IMR-90 (cell line): Measurements from ENCODE around the gene KCNH5. TPM values are rescaled to one million over a fixed set of nuclear protein-coding genes. Genes with fewer than 3 reads are reported as not detected.

Experiments used
- ATAC-seq: fragments of 200-7000 bp; cut with Tn5 transposase; 2 replicates; pipeline ENCODE4 v1.9.1; 2020; ENCODE audit warnings: low read depth, mild to moderate bottlenecking, moderate library complexity
- BruUV-seq: library from RNA; stranded (reverse); fragments of 400-500 nt; replicated peaks from 2 replicates; lab custom pipeline; 2021; lab: Mats Ljungman, UMichigan
- CTCF ChIA-PET: fragments of 300-600 bp; formaldehyde crosslinking; extraction: SDS; loops from one replicate; lab custom pipeline; 2021; ENCODE audit warnings: antibody characterized with exemption; lab: Yijun Ruan, JAX
- POLR2A ChIA-PET: fragments of 300-600 bp; sonication (Branson Sonifier 250); formaldehyde crosslinking; loops from one replicate; lab custom pipeline; 2022; ENCODE audit warnings: antibody characterized with exemption; ENCODE audit not compliant: unreplicated experiment; lab: Charles Lee
- DNase-seq: peaks from one replicate; pipeline ENCODE4 v3.0.0; 2013
- H2AFZ ChIP-seq: replicated peaks from 2 replicates; pipeline ENCODE3; 2013; ENCODE audit warnings: low read length, mild to moderate bottlenecking; ENCODE audit not compliant: poor library complexity
- H2AK5ac ChIP-seq: 2 replicates; pipeline ENCODE4 v1.6.1; 2013; ENCODE audit warnings: low read depth, low read length, inconsistent platforms
- H2AK9ac ChIP-seq: replicated peaks from 2 replicates; pipeline ENCODE3; 2013; ENCODE audit warnings: mild to moderate bottlenecking, low read depth, low read length, moderate library complexity; ENCODE audit not compliant: poor library complexity
- H2BK120ac ChIP-seq: 2 replicates; pipeline ENCODE4 v1.6.1; 2013; ENCODE audit warnings: low read depth, low read length, inconsistent platforms
- H2BK15ac ChIP-seq: 3 replicates; pipeline ENCODE4 v1.6.1; 2013; ENCODE audit warnings: low read depth, low read length, inconsistent platforms
- H2BK20ac ChIP-seq: 2 replicates; pipeline ENCODE4 v1.6.1; 2013; ENCODE audit warnings: low read depth, mild to moderate bottlenecking, inconsistent platforms, low read length, moderate library complexity
- H2BK5ac ChIP-seq: 2 replicates; pipeline ENCODE4 v1.6.1; 2013; ENCODE audit warnings: mild to moderate bottlenecking, low read depth, low read length, inconsistent platforms; ENCODE audit not compliant: poor library complexity, severe bottlenecking
- H3K14ac ChIP-seq: replicated peaks from 2 replicates; pipeline ENCODE4 v1.6.1; 2013; ENCODE audit warnings: low read depth, low read length, inconsistent platforms
- H3K18ac ChIP-seq: 2 replicates; pipeline ENCODE4 v1.6.1; 2013; ENCODE audit warnings: low read depth, low read length, control low read depth
- H3K23ac ChIP-seq: 2 replicates; pipeline ENCODE4 v1.6.1; 2013; ENCODE audit warnings: low read depth, low read length, inconsistent platforms
- H3K27ac ChIP-seq: 2 replicates; pipeline ENCODE4 v1.5.1; 2013; ENCODE audit warnings: mild to moderate bottlenecking, control low read depth, low read length; ENCODE audit not compliant: insufficient read depth
- H3K27me3 ChIP-seq: 2 replicates; pipeline ENCODE4 v1.6.1; 2013; ENCODE audit warnings: low read length; ENCODE audit not compliant: control insufficient read depth, insufficient read depth
- H3K36me3 ChIP-seq: 2 replicates; pipeline ENCODE4 v1.6.1; 2013; ENCODE audit warnings: low read length, mixed read lengths; ENCODE audit not compliant: control insufficient read depth, insufficient read depth
- H3K4ac ChIP-seq: 2 replicates; pipeline ENCODE4 v1.6.1; 2013; ENCODE audit warnings: low read depth, low read length, inconsistent platforms
- H3K4me1 ChIP-seq: 2 replicates; pipeline ENCODE4 v1.6.1; 2013; ENCODE audit warnings: low read length, mixed read lengths; ENCODE audit not compliant: control insufficient read depth, insufficient read depth
- H3K4me2 ChIP-seq: 2 replicates; pipeline ENCODE4 v1.6.1; 2013; ENCODE audit warnings: low read depth, mild to moderate bottlenecking, control low read depth, low read length, moderate library complexity
- H3K4me3 ChIP-seq: 2 replicates; pipeline ENCODE4 v1.5.1; 2013; ENCODE audit warnings: low read depth, mild to moderate bottlenecking, control low read depth, low read length, moderate library complexity; ENCODE audit not compliant: insufficient read depth
- H3K56ac ChIP-seq: 2 replicates; pipeline ENCODE4 v1.6.1; 2013; ENCODE audit warnings: low read length, inconsistent platforms; ENCODE audit not compliant: insufficient read depth; ENCODE audit errors: extremely low read depth
- H3K79me1 ChIP-seq, 2 experiments: 2 replicates each; pipeline ENCODE4 v1.6.1; 2013; ENCODE audit warnings: low read length in 2 of 2, inconsistent platforms in 1 of 2, low read depth in 1 of 2
- H3K9ac ChIP-seq: 2 replicates; pipeline ENCODE4 v1.6.1; 2013; ENCODE audit warnings: low read depth, low read length, control low read depth
- H3K9me1 ChIP-seq: 2 replicates; pipeline ENCODE4 v1.6.1; 2013; ENCODE audit warnings: low read length, inconsistent platforms; ENCODE audit not compliant: insufficient read depth
- H3K9me3 ChIP-seq: 2 replicates; pipeline ENCODE4 v1.6.1; 2013; ENCODE audit warnings: low read length; ENCODE audit not compliant: control insufficient read depth, insufficient read depth
- H4K20me1 ChIP-seq: 2 replicates; pipeline ENCODE4 v1.6.1; 2013; ENCODE audit warnings: low read length, inconsistent platforms; ENCODE audit not compliant: insufficient read depth
- H4K5ac ChIP-seq: 2 replicates; pipeline ENCODE4 v1.6.1; 2013; ENCODE audit warnings: mild to moderate bottlenecking, low read depth, low read length, control low read depth
- H4K8ac ChIP-seq, 2 experiments: 2 replicates each; pipeline ENCODE4 v1.6.1; 2013; ENCODE audit warnings: low read depth in 2 of 2, low read length in 2 of 2, control low read depth in 1 of 2, inconsistent platforms in 1 of 2
- H4K91ac ChIP-seq: 2 replicates; pipeline ENCODE4 v1.6.1; 2013; ENCODE audit warnings: low read depth, low read length, inconsistent platforms; ENCODE audit not compliant: insufficient read depth
- FOS ChIP-seq: fragments of 150-350 bp; IDR thresholded peaks from 2 replicates; pipeline ENCODE4 v1.6.1; 2016; ENCODE audit warnings: low read depth, low read length
- MAZ ChIP-seq: IDR thresholded peaks from 2 replicates; pipeline ENCODE4 v1.6.1; 2012; ENCODE audit warnings: low read depth, mild to moderate bottlenecking, low read length, improper control_type of control experiment, moderate library complexity, borderline replicate concordance
- MXI1 ChIP-seq: IDR thresholded peaks from 2 replicates; pipeline ENCODE4 v1.6.1; 2012; ENCODE audit warnings: low read depth, mild to moderate bottlenecking, low read length, moderate library complexity, borderline replicate concordance
- NFE2L2 ChIP-seq: fragments of 150-350 bp; IDR thresholded peaks from 2 replicates; pipeline ENCODE4 v1.6.1; 2016; ENCODE audit warnings: low read depth, mild to moderate bottlenecking, low read length
- RCOR1 ChIP-seq: IDR thresholded peaks from 2 replicates; pipeline ENCODE4 v1.6.1; 2012; ENCODE audit warnings: mild to moderate bottlenecking, low read length, improper control_type of control experiment; ENCODE audit not compliant: insufficient replicate concordance
- WGBS, 2 experiments: methylation state at CpG; one replicate each; pipeline versions ENCODE4 v1.1.5 to v1.1.7; 2013; ENCODE audit warnings: missing lambda C conversion rate in 2 of 2; ENCODE audit not compliant: insufficient read length in 1 of 2; ENCODE audit errors: extremely low coverage in 2 of 2; 5-methylcytosine and 5-hydroxymethylcytosine counted together
- dilution Hi-C: fragments of 300-500 bp; cut with HindIII; formaldehyde crosslinking; loops from one replicate; pipeline ENCODE4 v1.14.3; 2018; ENCODE audit warnings: low sequenced_read_pairs; ENCODE audit not compliant: unreplicated experiment
- in situ Hi-C: fragments of 300-500 bp; cut with MboI; formaldehyde crosslinking; loops from 3 replicates; pipeline ENCODE4 v1.14.3; 2019; ENCODE audit warnings: low sequenced_read_pairs, inconsistent platforms, mixed read lengths
- intact Hi-C: fragments of 100-400 bp; cut with micrococcal nuclease; formaldehyde crosslinking; loops from 2 replicates; pipeline ENCODE4 v1.10.0; 2022
- polyA plus RNA-seq, 3 experiments: library from polyadenylated mRNA; depleted of rRNA; stranded (reverse); fragments of >200 nt; gene quantifications; 2 replicates each; pipeline ENCODE4 v1.2.3, GENCODE V29; 2012; ENCODE audit warnings: low replicate concordance in 1 of 3
- total RNA-seq: library from RNA; depleted of rRNA; stranded (reverse); fragments of >200 nt; gene quantifications from 2 replicates; pipeline ENCODE4 v1.2.3, GENCODE V29; 2012

The KCNH5 gene
- total and polyA plus RNA-seq, 2 of the 4 experiments (the other 2 are of a cell fraction): under 0.01 to 0.03 TPM

GRCh38 chr14:62657376-62657775 lies 387.9 kb downstream of the KCNH5 start:
- no TSS peak for BruUV-seq
- H2BK5ac ChIP-seq: no peak overlapping the region
- H3K9me1 ChIP-seq: no peaks in the 10 kb centered on the region
- no peak overlapping the region for H4K91ac ChIP-seq
- no peak overlapping the region for H3K23ac ChIP-seq
- no peak overlapping the region for H2BK15ac ChIP-seq
- WGBS, 2 experiments: no CpG with 5 or more reads among the region's 2 CpGs
- no peaks in the 10 kb centered on the region for H3K36me3 ChIP-seq
- H3K56ac ChIP-seq: no peak overlapping the region
- H3K9ac ChIP-seq: no peak overlapping the region
- TF ChIP-seq MXI1 (no peak), RCOR1 (no peak), MAZ (no peak), FOS (no peak), NFE2L2 (no peak)
- no peaks in the 10 kb centered on the region for H4K20me1 ChIP-seq
- no peak overlapping the region for H2AK9ac ChIP-seq
- ChIA-PET CTCF (no interaction called here), POLR2A (no interaction called here)
- dilution Hi-C loops: no loop called here
- no peak overlapping the region for H4K8ac ChIP-seq
- no peak overlapping the region for H3K14ac ChIP-seq
- H2AFZ ChIP-seq: no peak overlapping the region
- H3K4me1 ChIP-seq: peaks cover 2% of the 10 kb centered on the region; the same call in 1 of the 2 replicates
- ATAC-seq: no peak
- no peaks in the 10 kb centered on the region for H3K27me3 ChIP-seq
- H4K5ac ChIP-seq: no peak overlapping the region
- H3K4ac ChIP-seq: no peak overlapping the region
- no peaks in the 10 kb centered on the region for H3K9me3 ChIP-seq
- H3K18ac ChIP-seq: no peak overlapping the region
- no peak overlapping the region for H3K4me2 ChIP-seq
- H3K79me1 ChIP-seq: no peaks in the 10 kb centered on the region
- no peak overlapping the region for H3K27ac ChIP-seq
- no peak overlapping the region for H3K4me3 ChIP-seq
- no peak for DNase-seq
- intact Hi-C loops: loop anchor here (10.0 kb wide), 1 partner anchor 473 kb away; no protein-coding TSS in a partner anchor
- in situ Hi-C loops: no loop called here
- H2BK20ac ChIP-seq: no peak overlapping the region
- no peak overlapping the region for H2AK5ac ChIP-seq
- no peak overlapping the region for H2BK120ac ChIP-seq
